ENCODE measurements around the gene CT45A1. TPM values are rescaled to one million over a fixed set of nuclear protein-coding genes. Genes with fewer than 3 reads are reported as not detected.
"Not testable (repeated sequence)": the region's sequence is repeated elsewhere in the genome, so short reads cannot be mapped to it uniquely, and the experiment has no call there.

The CT45A1 gene, protein sequence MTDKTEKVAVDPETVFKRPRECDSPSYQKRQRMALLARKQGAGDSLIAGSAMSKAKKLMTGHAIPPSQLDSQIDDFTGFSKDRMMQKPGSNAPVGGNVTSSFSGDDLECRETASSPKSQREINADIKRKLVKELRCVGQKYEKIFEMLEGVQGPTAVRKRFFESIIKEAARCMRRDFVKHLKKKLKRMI
- total RNA-seq (2014; rRNA removed; shearing (Covaris generic)): 46.8 and 61.1 TPM in 2 replicates
- 17.0 and 21.4 TPM in 2 replicates for polyA plus RNA-seq (2015; cell fraction: cytosol; rRNA removed)
- polyA plus RNA-seq (2015; cell fraction: nucleus; rRNA removed): 16.8 and 17.7 TPM in 2 replicates

DNA sequence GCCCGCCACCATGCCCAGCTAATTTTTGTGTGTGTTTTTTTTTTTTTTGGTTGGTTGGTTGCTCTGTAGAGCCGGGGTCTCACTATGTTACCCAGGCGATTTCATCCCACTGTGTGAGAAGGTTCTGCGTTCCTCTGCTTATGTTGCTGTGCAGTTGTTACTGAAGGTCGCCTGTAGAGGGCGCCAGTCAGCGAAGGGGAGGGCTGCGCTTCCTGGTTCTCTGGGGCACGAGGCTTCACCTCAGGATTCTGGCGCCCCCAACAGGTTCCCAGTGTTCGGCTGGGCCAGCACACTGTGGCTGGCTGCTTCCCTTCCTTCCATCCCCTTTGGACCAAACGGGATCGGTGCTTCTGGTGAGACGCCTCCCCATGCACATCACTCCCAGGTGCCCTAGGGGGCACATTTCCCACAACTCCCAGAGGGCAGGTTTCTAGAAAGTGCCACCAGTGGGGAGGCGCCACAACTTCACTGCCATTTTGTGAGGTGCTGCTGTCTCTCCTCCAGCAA is at the start of gene CT45A1:
TSS of gene CT45A1 (plus strand) at position 457 of the 507 bp plus-strand sequence. CDS start 5,302 bp downstream, outside the sequence.
- DNase-seq (ENCODE audit: low read depth): peak; percentile 0

DNA sequence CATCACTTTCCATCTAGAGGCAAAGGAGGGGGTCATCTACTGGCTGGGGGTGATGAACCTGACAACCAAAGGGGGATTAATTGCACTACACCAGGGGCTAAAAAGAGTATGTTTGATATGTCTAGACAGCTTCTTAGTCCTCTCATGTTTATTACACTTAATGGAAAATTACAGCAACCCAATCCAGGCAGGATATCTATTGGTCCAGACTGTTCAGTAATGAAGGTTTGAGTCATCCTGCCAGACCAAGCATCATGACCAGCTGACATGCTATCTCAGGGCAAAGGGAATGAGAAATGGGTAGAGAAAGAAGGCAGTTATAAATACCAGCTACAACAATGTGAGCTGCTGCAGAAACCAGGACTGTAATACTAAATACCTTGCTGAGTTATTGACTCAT is 40.5 kb upstream of the CT45A1 start:
- DNase-seq (ENCODE audit: low read depth): not testable (repeated sequence)

DNA sequence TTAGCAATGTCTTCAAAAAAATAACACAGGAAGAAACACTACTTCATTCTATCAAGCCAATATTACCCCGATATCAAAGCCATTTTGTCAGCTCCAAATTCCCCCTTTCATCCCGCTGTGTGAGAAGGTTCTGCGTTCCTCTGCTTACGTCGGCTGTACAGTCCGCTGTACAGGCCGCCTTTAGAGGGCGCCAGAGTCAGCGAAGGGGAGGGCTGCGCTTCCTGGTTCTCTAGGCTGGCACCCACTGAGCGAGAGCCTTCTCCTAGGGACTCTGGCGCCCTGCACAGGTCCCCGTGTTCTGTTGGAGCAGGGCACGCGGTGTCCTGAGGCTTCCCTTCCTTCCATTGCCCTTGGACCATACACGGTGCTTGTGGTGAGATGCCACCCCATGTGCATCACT is 25.3 kb upstream of the CT45A1 start:
- no peak for DNase-seq (ENCODE audit: low read depth)

DNA sequence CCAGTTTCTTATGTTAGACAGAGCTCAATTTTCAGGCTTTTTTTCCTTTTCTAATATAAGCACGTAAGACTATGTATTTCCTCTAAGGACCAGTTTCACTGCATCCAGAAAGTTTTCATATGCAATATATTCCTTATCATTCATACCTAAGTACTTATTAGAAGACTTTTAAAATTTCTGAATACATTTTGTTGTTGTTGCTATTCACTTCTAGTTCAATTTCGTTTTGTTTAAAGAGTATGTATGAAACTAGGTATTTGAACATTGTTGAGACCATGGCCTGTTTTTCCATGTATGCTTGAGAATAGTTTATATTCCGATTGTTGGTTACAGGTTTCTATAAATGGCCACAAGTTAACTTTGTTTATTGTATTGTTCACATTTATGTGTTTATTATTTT is 18.0 kb upstream of the CT45A1 start:
- no peak for DNase-seq (ENCODE audit: low read depth)

DNA sequence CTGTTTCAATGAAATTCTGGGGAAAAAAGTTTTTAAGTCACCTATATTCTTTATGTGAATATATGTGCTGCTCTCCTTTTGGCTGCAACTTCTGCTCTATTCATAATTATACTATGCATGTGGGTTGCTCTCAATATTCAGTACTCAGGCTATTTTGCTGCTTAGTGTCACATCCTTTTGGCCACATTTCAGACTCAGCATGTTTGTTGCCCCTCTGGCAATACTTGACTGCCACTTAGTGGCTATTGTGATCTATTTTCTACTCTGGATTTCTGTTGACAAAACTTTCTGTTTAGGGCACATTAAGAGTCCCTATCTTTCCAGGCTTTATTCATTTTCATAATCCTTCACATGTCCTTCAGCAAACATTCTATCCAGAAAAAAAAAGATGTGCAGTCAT is 15.8 kb upstream of the CT45A1 start:
- DNase-seq (ENCODE audit: low read depth): no peak

DNA sequence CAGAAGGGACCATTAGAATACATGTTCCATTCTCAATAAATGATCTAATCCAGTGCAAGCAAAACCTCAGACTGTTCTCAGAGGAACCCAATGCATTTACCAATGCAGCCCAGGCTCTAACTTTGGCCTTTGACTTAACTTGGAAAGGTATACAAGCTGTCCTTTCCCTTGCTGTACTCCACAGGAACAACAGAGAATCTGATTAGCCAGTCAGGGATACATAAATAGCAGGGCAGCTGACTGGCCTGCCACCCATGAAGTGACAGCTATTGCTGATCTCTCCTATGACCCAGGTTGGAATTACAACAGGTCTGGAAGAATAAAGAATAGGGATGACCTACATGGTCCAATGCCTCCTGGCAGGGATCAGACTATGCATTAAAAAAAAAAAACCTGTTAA is 14.5 kb upstream of the CT45A1 start:
- no peak for DNase-seq (ENCODE audit: low read depth)

DNA sequence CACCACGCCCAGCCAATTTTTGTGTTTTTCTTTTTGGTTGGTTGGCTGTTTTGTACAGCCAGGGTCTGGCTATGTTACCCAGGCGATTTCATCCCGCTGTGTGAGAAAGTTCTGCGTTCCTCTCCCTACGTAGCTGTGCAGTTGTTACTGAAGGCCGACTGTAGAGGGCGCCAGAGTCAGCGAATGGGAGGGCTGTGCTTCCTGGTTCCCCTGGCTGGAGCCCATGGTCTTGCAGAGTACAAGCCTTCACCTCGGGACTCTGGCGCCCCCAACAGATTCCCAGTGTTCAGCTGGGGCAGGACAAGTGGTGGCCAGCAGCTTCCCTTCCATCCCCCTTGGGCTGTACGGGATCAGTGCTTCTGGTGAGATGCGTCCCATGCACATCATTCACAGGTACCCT is 5.6 kb upstream of the CT45A1 start:
- peak; percentile 35 for DNase-seq (ENCODE audit: low read depth)

DNA sequence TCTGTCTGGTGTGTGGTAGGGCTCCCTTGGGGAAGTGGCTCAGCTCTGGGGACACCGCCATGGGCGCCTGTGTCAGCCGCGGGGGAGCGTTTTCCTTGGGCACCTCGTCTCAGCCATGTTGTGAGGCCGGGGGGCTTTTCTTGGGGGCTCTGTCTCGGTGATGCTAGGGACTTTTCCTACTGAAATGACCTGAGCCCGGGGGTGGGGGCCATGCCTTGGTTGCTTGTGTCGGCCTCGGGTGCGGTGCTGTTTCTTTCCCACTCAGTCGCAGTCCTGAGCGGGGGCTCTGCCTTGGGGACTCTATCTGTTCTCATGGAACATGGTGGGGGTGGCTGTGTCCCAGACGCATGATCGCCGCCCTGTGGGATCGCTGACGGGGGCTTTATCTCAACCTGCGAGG is 356 bp downstream of the CT45A1 start:
- DNase-seq (ENCODE audit: low read depth): no peak

DNA sequence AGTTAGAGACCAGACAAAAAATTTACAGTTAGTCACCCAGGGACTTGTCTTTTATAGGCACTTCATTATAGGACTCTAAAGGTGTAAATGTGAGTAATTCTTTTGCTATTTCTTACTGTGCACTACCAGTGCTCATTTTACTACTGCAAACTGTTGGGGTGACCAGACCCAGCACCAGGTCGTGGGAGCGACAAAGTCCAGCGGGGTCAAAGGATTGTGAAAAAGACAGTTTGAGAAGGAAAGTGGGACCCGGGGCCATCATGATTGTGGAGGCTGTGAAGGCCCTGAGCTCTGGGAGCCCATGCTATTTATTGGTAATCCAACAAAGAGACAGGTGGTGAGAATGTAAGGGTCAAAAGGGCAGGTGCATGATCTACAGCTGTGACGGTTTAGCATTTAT is 21.2 kb downstream of the CT45A1 start:
- DNase-seq (ENCODE audit: low read depth): not testable (repeated sequence)

DNA sequence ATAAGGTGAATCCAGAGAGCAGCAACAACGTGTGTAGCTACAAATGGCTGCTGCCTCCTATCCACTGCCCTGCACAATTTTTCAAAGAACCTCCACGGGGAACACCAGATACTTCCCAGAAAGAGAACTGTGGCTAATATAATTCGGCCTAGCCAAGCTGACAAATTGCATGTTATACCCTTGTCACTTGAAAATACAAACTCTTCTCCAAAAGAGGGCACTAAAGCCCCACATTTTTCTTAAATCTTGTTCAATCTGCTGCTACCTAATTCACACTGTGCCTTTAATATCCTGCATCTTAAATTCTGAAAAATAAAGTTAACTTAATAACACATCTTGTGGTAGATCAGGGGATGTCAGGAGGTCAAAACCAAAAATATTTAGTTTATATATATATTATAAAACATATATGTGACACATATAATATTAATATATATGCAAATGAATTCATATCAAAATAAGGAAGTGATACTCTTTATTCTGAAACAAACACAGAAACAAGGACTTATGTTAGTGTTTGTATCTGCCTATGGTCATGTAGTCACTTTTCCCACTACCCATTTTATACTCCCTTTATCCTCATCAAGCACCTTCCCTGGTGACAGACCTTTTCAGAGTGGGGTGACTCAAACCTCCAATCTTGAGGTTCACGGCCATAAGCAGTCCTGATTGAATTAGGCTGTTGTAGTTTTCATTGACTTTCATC is 24.1 kb downstream of the CT45A1 start:
- peak; percentile 10 for DNase-seq (ENCODE audit: low read depth)

DNA sequence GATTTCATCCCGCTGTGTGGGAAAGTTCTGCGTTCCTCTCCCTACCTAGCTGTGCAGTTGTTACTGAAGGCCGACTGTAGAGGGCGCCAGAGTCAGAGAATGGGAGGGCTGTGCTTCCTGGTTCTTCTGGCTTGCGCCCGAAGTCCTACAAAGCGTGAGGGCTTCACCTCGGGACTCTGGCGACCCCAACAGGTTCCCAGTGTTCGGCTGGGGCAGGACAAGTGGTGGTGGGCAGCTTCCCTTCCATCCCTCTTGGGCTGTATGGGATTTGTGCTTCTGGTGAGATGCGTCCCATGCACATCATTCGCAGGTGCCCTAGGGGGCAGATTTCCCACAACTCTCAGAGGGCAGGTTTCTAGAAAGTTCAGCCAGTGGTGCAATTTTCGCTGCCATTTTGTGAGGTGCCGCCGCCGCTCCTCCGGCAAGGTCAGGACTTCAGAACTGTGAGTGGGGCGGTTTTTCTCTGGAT is 27.3 kb downstream of the CT45A1 start:
- peak; percentile 26 for DNase-seq (ENCODE audit: low read depth)

DNA sequence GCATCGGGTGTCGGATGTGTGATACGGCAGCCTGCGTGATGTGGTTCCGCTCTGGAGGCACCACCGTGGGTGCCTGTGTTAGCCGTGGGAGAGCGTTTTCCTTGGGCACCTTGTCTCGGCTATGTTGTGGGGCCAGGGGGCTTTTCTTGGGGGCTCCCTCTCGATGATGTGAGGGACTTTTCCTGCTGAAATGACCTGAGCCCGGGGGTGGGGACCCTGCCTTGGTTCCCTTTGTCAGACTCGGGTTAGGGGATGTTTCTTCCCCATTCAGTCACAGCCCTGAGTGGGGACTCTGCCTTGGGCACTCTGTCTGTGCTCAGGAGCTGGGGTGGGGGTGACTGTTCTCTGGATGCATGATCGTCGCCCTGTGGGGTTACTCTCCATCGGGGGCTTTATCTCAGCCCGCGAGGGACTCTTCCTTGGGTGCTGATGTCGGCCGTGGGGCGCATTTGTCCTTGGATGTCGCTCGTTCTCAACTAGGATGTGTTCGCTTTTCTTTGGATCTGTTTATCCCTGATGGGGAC is 27.8 kb downstream of the CT45A1 start:
- no peak for DNase-seq (ENCODE audit: low read depth)

DNA sequence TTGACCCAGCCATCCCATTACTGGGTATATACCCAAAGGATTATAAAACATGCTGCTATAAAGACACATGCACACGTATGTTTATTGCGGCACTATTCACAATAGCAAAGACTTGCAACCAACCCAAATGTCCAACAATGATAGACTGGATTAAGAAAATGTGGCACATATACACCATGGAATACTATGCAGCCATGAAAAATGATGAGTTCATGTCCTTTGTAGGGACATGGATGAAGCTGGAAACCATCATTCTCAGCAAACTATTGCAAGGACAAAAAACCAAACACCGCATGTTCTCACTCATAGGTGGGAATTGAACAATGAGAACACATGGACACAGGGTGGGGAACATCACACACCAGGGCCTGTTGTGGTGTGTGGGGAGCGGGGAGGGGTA is 31.3 kb downstream of the CT45A1 start:
- DNase-seq (ENCODE audit: low read depth): not testable (repeated sequence)

DNA sequence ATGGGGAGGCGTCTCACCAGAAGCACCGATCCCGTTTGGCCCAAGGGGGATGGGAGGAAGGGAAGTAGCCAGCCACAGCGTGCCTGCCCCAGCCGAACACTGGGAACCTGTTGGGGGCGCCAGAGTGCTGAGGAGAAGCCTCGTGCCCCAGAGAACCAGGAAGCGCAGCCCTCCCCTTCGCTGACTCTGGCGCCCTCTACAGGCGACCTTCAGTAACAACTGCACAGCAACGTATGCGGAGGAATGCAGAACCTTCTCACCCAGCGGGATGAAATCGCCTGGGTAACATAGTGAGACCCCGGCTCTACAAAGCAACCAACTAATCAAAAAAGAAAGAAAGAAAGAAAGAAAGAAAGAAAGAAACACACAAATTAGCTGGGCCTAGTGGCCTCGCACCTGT is 54.7 kb downstream of the CT45A1 start, which contains the start of gene CT45A3:
TSS of gene CT45A3 (minus strand) at position 101 of the 400 bp plus-strand sequence. CDS start 3,747 bp downstream, outside the sequence.
- DNase-seq (ENCODE audit: low read depth): not testable (repeated sequence)

Small RNA genes within 50 kb of the gene (small RNA-seq; reads per million reads assigned to genes)
- gene AC240442.1: not detected

Other genes with a start within 250 kb of the CT45A1 start
- 3.7 and 4.2 TPM in 2 replicates for gene INTS6L, start 193.0 kb upstream of the CT45A1 start, total RNA-seq (2014; rRNA removed; shearing (Covaris generic))
- gene CT45A3, start 54.6 kb downstream of the CT45A1 start, total RNA-seq (2014; rRNA removed; shearing (Covaris generic)): 0.24 and 0.47 TPM in 2 replicates
- gene CT45A5, start 71.9 kb downstream of the CT45A1 start, total RNA-seq (2014; rRNA removed; shearing (Covaris generic)): 4.1 and 5.8 TPM in 2 replicates
- gene CT45A6, start 89.1 kb downstream of the CT45A1 start, total RNA-seq (2014; rRNA removed; shearing (Covaris generic)): not detected in 2 replicates
- 14.2 and 28.2 TPM in 2 replicates for gene CT45A2, start 106.4 kb downstream of the CT45A1 start, total RNA-seq (2014; rRNA removed; shearing (Covaris generic))
- not detected in 2 replicates for gene CT45A7, start 123.6 kb downstream of the CT45A1 start, total RNA-seq (2014; rRNA removed; shearing (Covaris generic))
- gene CT45A8, start 140.9 kb downstream of the CT45A1 start, total RNA-seq (2014; rRNA removed; shearing (Covaris generic)): 13.6 TPM in 1 of 2 replicates, not detected in the other
- 13.7 TPM in 1 of 2 replicates, not detected in the other for gene CT45A9, start 158.2 kb downstream of the CT45A1 start, total RNA-seq (2014; rRNA removed; shearing (Covaris generic))
- gene CT45A10, start 179.8 kb downstream of the CT45A1 start, total RNA-seq (2014; rRNA removed; shearing (Covaris generic)): 30.6 and 42.2 TPM in 2 replicates
- gene SAGE1, start 180.1 kb downstream of the CT45A1 start, total RNA-seq (2014; rRNA removed; shearing (Covaris generic)): 5.3 and 6.9 TPM in 2 replicates